Left colon (tissue), 2 donors: ENCODE results near the gene PLCB4. TPM values are rescaled to one million over a fixed set of nuclear protein-coding genes. Genes with fewer than 3 reads are reported as not detected.

ENCODE experiments used
- ATAC-seq: fragments of 200-7000 bp; cut with Tn5 transposase; one replicate; pipeline ENCODE4 v1.9.1; 2020; ENCODE audit warnings: mild to moderate bottlenecking, moderate library complexity
- DNase-seq, 2 donors: peaks; one replicate each; pipeline ENCODE4 v3.0.0-alpha.2; 2020
- intact Hi-C, 2 donors: fragments of 100-400 bp; cut with DNase I in 1 of 2; cut with micrococcal nuclease in 1 of 2; formaldehyde crosslinking; loops; one replicate each; pipeline versions ENCODE4 v1.11.2 to v1.14.0; 2022; cut with DNase I, micrococcal nuclease
- total RNA-seq, 2 donors: library from RNA; stranded (reverse); fragmentation: NEBNext Ultra II Directional; extraction: Animal tissue kit (Norgen Biotek cat#: 25700); gene quantifications; one replicate each; pipeline ENCODE4 v1.2.1, GENCODE V29; 2021
- donor health status: DM: no; HTN: no; CAD: no.
- donor health status: DM: yes; HTN: yes; CAD: no.

The PLCB4 gene
- total RNA-seq, 2 donors from 2014 or later = 45.3 to 58.2 TPM

GRCh38 chr20:9230406-9230805 is 161.5 kb downstream of the PLCB4 start:
- ATAC-seq = no peak
- intact Hi-C loops = no loop called here
- no peak for DNase-seq

- DNase-seq (no peak), ATAC-seq (no peak)
- intact Hi-C loops = no loop called here
Measured at GRCh38 chr20:9233804-9234203, 164.9 kb downstream of the PLCB4 start.

- no peak for DNase-seq
- ATAC-seq = no peak
- intact Hi-C loops = no loop called here
Measured at GRCh38 chr20:9235518-9235917, 166.6 kb downstream of the PLCB4 start.

GRCh38 chr20:9236458-9236857 is 167.6 kb downstream of the PLCB4 start:
- ATAC-seq (no peak), DNase-seq (no peak)
- intact Hi-C loops = no loop called here

GRCh38 chr20:9241232-9241692 is 172.4 kb downstream of the PLCB4 start:
- intact Hi-C loops = no loop called here
- ATAC-seq = peak; percentile 86
- DNase-seq = peak in 1 of 2 donors; percentile 17

- intact Hi-C loops = no loop called here
- peak; percentile 71 for ATAC-seq
- peak in 1 of 2 donors; percentile 23 for DNase-seq
Measured at GRCh38 chr20:9241721-9242427, 173.0 kb downstream of the PLCB4 start.

GRCh38 chr20:9243986-9244385 is 175.1 kb downstream of the PLCB4 start:
- ATAC-seq (no peak), DNase-seq (no peak)
- intact Hi-C loops = no loop called here

GRCh38 chr20:9244811-9245210 is 175.9 kb downstream of the PLCB4 start:
- ATAC-seq (no peak), DNase-seq (no peak)
- intact Hi-C loops = no loop called here

GRCh38 chr20:9246731-9247130 is 177.8 kb downstream of the PLCB4 start:
- no peak for ATAC-seq
- intact Hi-C loops = no loop called here
- no peak for DNase-seq

GRCh38 chr20:9250511-9250910 is 181.6 kb downstream of the PLCB4 start:
- intact Hi-C loops = no loop called here
- DNase-seq (no peak), ATAC-seq (no peak)

GRCh38 chr20:9253006-9253539 is 184.2 kb downstream of the PLCB4 start:
- DNase-seq = no peak
- peak; percentile 34 for ATAC-seq

GRCh38 chr20:9255171-9255570 is 186.3 kb downstream of the PLCB4 start:
- DNase-seq (no peak), ATAC-seq (no peak)
- intact Hi-C loops = no loop called here

More at GRCh38 chr20:9253006-9253539, 184.2 kb downstream of the PLCB4 start:
- intact Hi-C loops = no loop called here

GRCh38 chr20:9256393-9256792 is 187.5 kb downstream of the PLCB4 start:
- DNase-seq = no peak
- intact Hi-C loops = no loop called here
- ATAC-seq = no peak

- ATAC-seq (no peak), DNase-seq (no peak)
- intact Hi-C loops = no loop called here
Measured at GRCh38 chr20:9258901-9259300, 190.0 kb downstream of the PLCB4 start.

GRCh38 chr20:9260027-9260426 is 191.1 kb downstream of the PLCB4 start:
- intact Hi-C loops = no loop called here
- ATAC-seq (no peak), DNase-seq (no peak)

GRCh38 chr20:9261781-9262180 is 192.9 kb downstream of the PLCB4 start:
- intact Hi-C loops = no loop called here
- DNase-seq (no peak), ATAC-seq (no peak)

GRCh38 chr20:9262653-9263194 is 193.8 kb downstream of the PLCB4 start:
- intact Hi-C loops = no loop called here
- ATAC-seq (no peak), DNase-seq (no peak)

GRCh38 chr20:9269280-9269971 is 200.5 kb downstream of the PLCB4 start:
- intact Hi-C loops = no loop called here
- ATAC-seq (no peak), DNase-seq (no peak)

GRCh38 chr20:9270831-9271230 is 201.9 kb downstream of the PLCB4 start:
- ATAC-seq = no peak
- intact Hi-C loops = no loop called here
- no peak for DNase-seq

- ATAC-seq (no peak), DNase-seq (no peak)
- intact Hi-C loops = no loop called here
Measured at GRCh38 chr20:9276966-9277468, 208.1 kb downstream of the PLCB4 start.
